ENCODE results near the gene PPP2CA. TPM values are rescaled to one million over a fixed set of nuclear protein-coding genes. Genes with fewer than 3 reads are reported as not detected.
"Not testable (repeated sequence)": the region's sequence is repeated elsewhere in the genome, so short reads cannot be mapped to it uniquely, and the experiment has no call there.

Gene PPP2CA
- total RNA-seq, 2 experiments from 2014 or later: 132 to 178 TPM

DNA sequence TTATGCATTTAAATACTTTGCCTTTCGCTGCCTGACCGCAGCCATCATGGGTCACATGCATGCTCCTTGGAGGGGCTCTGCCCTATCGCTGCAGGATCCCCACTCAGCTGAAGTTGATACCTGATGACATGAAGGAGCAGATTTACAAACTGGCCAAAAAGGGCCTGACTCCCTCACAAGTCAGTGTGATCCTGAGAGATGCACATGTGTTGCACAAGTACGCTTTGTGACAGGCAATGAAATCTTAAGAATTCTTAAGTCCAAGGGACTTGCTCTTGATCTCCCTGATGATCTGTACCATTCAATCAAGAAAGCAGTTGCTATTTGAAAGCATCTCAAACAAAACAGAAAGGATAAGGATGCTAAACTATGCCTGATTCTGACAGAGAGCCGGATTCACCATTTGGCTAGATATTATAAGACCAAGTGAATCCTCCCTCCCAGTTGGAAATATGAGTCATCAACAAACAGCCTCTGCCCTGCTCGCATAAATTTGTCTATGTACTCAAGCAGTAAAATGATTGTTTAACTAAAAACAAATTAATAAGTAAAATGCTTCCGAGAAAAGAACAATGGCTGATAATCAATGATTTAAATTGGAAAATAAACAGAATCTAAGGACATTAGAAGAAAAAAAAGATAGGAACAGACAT, 41.6 kb upstream of the PPP2CA start:
- no peak overlapping the region for H3K4me2 ChIP-seq (ENCODE audit: low read length)
- no peaks in the 10 kb centered on the region for H3K79me2 ChIP-seq (ENCODE audit: insufficient read depth, low read depth, low read length)
- no TSS peak for BruUV-seq (replicated peaks)
- ChIA-PET CTCF (ENCODE audit: unreplicated experiment) (no interaction called here), POLR2A (interaction anchor here (0.6 to 1.1 kb wide), 4 partner anchors 9 to 478 kb away, joined by 3 to 5 read pairs (median 3); no protein-coding TSS in a partner anchor)
- H2AFZ ChIP-seq (ENCODE audit: low read length): no peak overlapping the region
- no peak overlapping the region for H3K4me3 ChIP-seq (ENCODE audit: low read depth, low read length, poor library complexity, severe bottlenecking)
- intact Hi-C loops (cut with micrococcal nuclease; ENCODE audit: unreplicated experiment): no loop called here
- no peaks in the 10 kb centered on the region for H3K36me3 ChIP-seq (ENCODE audit: insufficient read depth, low read length)
- no peak for TF ChIP-seq EZH2phosphoT487 (IDR thresholded peaks at IDR 0.05; ENCODE audit: borderline replicate concordance, low read depth, low read length)
- TF ChIP-seq, protein P1, sequence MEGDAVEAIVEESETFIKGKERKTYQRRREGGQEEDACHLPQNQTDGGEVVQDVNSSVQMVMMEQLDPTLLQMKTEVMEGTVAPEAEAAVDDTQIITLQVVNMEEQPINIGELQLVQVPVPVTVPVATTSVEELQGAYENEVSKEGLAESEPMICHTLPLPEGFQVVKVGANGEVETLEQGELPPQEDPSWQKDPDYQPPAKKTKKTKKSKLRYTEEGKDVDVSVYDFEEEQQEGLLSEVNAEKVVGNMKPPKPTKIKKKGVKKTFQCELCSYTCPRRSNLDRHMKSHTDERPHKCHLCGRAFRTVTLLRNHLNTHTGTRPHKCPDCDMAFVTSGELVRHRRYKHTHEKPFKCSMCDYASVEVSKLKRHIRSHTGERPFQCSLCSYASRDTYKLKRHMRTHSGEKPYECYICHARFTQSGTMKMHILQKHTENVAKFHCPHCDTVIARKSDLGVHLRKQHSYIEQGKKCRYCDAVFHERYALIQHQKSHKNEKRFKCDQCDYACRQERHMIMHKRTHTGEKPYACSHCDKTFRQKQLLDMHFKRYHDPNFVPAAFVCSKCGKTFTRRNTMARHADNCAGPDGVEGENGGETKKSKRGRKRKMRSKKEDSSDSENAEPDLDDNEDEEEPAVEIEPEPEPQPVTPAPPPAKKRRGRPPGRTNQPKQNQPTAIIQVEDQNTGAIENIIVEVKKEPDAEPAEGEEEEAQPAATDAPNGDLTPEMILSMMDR (conservative IDR thresholded peaks at IDR 0.05; ENCODE audit: low read length): no peak
- no peaks in the 10 kb centered on the region for H4K20me1 ChIP-seq (ENCODE audit: insufficient read depth, low read length)
- H3K9me3 ChIP-seq (ENCODE audit: low read length): peaks cover 10% of the 10 kb centered on the region
- DNase-seq (ENCODE audit: low spot score): no peak
- H3K4me1 ChIP-seq (ENCODE audit: insufficient read depth, low read length, poor library complexity, severe bottlenecking): no peaks in the 10 kb centered on the region
- no peak overlapping the region for H3K27ac ChIP-seq (ENCODE audit: low read depth, low read length, poor library complexity, severe bottlenecking)
- H3K9me2 ChIP-seq (ENCODE audit: insufficient read depth, low read length): no peaks in the 10 kb centered on the region

DNA sequence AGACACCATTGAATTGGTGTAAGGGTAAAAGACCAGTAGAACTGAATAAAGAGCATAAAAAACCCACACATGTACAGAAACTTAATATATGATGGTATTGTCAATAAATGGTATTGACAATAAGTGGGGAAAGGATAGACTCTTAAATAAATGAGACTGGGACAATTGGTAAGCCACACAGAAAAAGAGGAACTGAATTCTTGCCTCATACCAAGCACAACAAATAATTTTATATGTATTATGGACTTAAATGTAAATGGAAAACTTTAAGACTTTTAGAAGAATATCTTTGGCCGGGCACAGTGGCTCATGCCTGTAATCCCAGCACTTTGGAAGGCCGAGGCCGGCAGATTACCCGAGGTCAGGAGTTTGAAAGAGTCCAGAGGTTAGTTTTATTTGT, 37.9 kb upstream of the PPP2CA start:
- ChIA-PET POLR2A (no interaction called here), CTCF (ENCODE audit: unreplicated experiment) (no interaction called here)
- Histone ChIP-seq H3K4me3 (ENCODE audit: low read depth, low read length, poor library complexity, severe bottlenecking) (no peak overlapping the region), H3K4me1 (ENCODE audit: insufficient read depth, low read length, poor library complexity, severe bottlenecking) (no peaks in the 10 kb centered on the region), H3K4me2 (ENCODE audit: low read length) (no peak overlapping the region), H3K9me3 (ENCODE audit: low read length) (peaks cover 4% of the 10 kb centered on the region; the same call in 1 of the 2 replicates), H3K27ac (ENCODE audit: low read depth, low read length, poor library complexity, severe bottlenecking) (no peak overlapping the region), H4K20me1 (ENCODE audit: insufficient read depth, low read length) (no peaks in the 10 kb centered on the region), H3K79me2 (ENCODE audit: insufficient read depth, low read depth, low read length) (no peaks in the 10 kb centered on the region), H2AFZ (ENCODE audit: low read length) (no peak overlapping the region), H3K9me2 (ENCODE audit: insufficient read depth, low read length) (no peaks in the 10 kb centered on the region), H3K36me3 (ENCODE audit: insufficient read depth, low read length) (no peaks in the 10 kb centered on the region)
- no TSS peak for BruUV-seq (replicated peaks)
- TF ChIP-seq EZH2phosphoT487 (IDR thresholded peaks at IDR 0.05; ENCODE audit: borderline replicate concordance, low read depth, low read length): no peak
- TF ChIP-seq, protein P1 (conservative IDR thresholded peaks at IDR 0.05; ENCODE audit: low read length): no peak
- intact Hi-C loops (cut with micrococcal nuclease; ENCODE audit: unreplicated experiment): no loop called here
- DNase-seq (ENCODE audit: low spot score): no peak

DNA sequence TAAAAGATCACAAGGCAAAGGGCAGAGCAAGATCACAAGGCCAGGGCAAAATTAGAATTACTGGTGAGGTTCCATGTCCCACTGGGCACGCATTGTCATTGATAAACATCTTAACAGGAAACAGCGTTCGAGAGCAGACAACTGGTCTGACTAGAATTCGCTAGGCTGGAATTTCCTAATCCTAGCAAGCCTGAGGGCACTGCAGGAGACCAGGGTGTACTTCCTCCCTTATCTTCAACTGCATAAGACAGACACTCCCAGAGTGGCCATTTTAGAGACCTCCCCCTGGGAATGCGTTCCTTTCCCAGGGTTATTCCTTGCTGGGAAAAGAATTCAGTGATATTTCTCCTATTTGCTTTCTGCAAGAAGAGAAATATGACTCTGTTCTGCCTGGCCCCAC, 36.8 kb upstream of the PPP2CA start:
- H3K4me3 ChIP-seq (ENCODE audit: low read depth, low read length, poor library complexity, severe bottlenecking); H3K4me1 ChIP-seq (ENCODE audit: insufficient read depth, low read length, poor library complexity, severe bottlenecking); H3K9me2 ChIP-seq (ENCODE audit: insufficient read depth, low read length); H2AFZ ChIP-seq (ENCODE audit: low read length); H3K27ac ChIP-seq (ENCODE audit: low read depth, low read length, poor library complexity, severe bottlenecking); H3K36me3 ChIP-seq (ENCODE audit: insufficient read depth, low read length); BruUV-seq (replicated peaks); POLR2A ChIA-PET; H3K4me2 ChIP-seq (ENCODE audit: low read length); CTCF ChIA-PET (ENCODE audit: unreplicated experiment); DNase-seq (ENCODE audit: low spot score); H3K79me2 ChIP-seq (ENCODE audit: insufficient read depth, low read depth, low read length); H3K9me3 ChIP-seq (ENCODE audit: low read length); intact Hi-C loops (cut with micrococcal nuclease; ENCODE audit: unreplicated experiment); H4K20me1 ChIP-seq (ENCODE audit: insufficient read depth, low read length): not testable (repeated sequence)
